Urinary bladder (tissue), 4 donors: Measurements from ENCODE around the gene DNASE1L3. TPM values are rescaled to one million over a fixed set of nuclear protein-coding genes. Genes with fewer than 3 reads are reported as not detected.

Experiments
- DNase-seq: peaks from one replicate; pipeline ENCODE4 v3.0.0-alpha.2; 2015; ENCODE audit errors: extremely low spot score
- H3K27ac ChIP-seq: one replicate; pipeline ENCODE4 v1.5.1; 2013; ENCODE audit warnings: low read depth, mild to moderate bottlenecking, moderate library complexity
- H3K36me3 ChIP-seq: one replicate; pipeline ENCODE4 v1.6.1; 2013; ENCODE audit warnings: mild to moderate bottlenecking, moderate library complexity; ENCODE audit not compliant: insufficient read depth
- H3K4me1 ChIP-seq: one replicate; pipeline ENCODE4 v1.6.1; 2013; ENCODE audit warnings: mild to moderate bottlenecking, moderate library complexity; ENCODE audit not compliant: insufficient read depth
- H3K4me3 ChIP-seq: one replicate; pipeline ENCODE4 v1.5.1; 2013; ENCODE audit warnings: low read depth, low read length
- WGBS: extraction: QIAGEN DNeasy Blood & Tissue Kit; methylation state at CpG from one replicate; pipeline ENCODE4 v1.1.7; 2013; 5-methylcytosine and 5-hydroxymethylcytosine counted together
- polyA plus RNA-seq: library from polyadenylated mRNA; stranded (reverse); fragments of 200-250 nt; gene quantifications from one replicate; pipeline ENCODE4 v1.2.3, GENCODE V29; 2013
- total RNA-seq: library from RNA; depleted of rRNA; stranded (reverse); fragments of >200 nt; gene quantifications from one replicate; pipeline ENCODE4 v1.2.3, GENCODE V29; 2014
- donor health status: healthy with polysubstance abuse.
- donor health status: healthy.

Gene DNASE1L3
- total and polyA plus RNA-seq, 2 donors, result 3.5 to 5.4 TPM

- Histone ChIP-seq H3K4me3 (no peak overlapping the region), H3K27ac (no peak overlapping the region), H3K4me1 (no peaks in the 10 kb centered on the region), H3K36me3 (no peaks in the 10 kb centered on the region)
- no peak for DNase-seq
- WGBS, result 89% methylated on average over 7 of the region's 7 CpGs
These were observed 25.8 kb downstream of the DNASE1L3 start for GRCh38 chr3:58184982-58185360.

GRCh38 chr3:58184309-58184981 lies 26.3 kb downstream of the DNASE1L3 start:
- no peaks in the 10 kb centered on the region for H3K36me3 ChIP-seq
- H3K4me3 ChIP-seq, result no peak overlapping the region
- no peaks in the 10 kb centered on the region for H3K4me1 ChIP-seq
- H3K27ac ChIP-seq, result no peak overlapping the region
- 87% methylated on average over 11 of the region's 11 CpGs for WGBS
- no peak for DNase-seq

GRCh38 chr3:58183891-58184290 lies 26.9 kb downstream of the DNASE1L3 start:
- Histone ChIP-seq H3K27ac (no peak overlapping the region), H3K36me3 (no peaks in the 10 kb centered on the region), H3K4me3 (no peak overlapping the region), H3K4me1 (no peaks in the 10 kb centered on the region)
- no peak for DNase-seq
- 85% methylated on average over 12 of the region's 12 CpGs for WGBS

GRCh38 chr3:58183221-58183620 lies 27.6 kb downstream of the DNASE1L3 start:
- H3K4me3 ChIP-seq, result no peak overlapping the region
- H3K27ac ChIP-seq, result no peak overlapping the region
- no peak for DNase-seq
- H3K4me1 ChIP-seq, result no peaks in the 10 kb centered on the region
- H3K36me3 ChIP-seq, result no peaks in the 10 kb centered on the region
- WGBS, result 91% methylated on average over 1 of the region's 1 CpG

- Histone ChIP-seq H3K36me3 (no peaks in the 10 kb centered on the region), H3K4me3 (no peak overlapping the region)
- WGBS, result 98% methylated on average over 1 of the region's 1 CpG
These were observed 29.7 kb downstream of the DNASE1L3 start for GRCh38 chr3:58180940-58181587.

GRCh38 chr3:58180099-58180880 lies 30.5 kb downstream of the DNASE1L3 start:
- WGBS, result 86% methylated on average over 12 of the region's 12 CpGs

More at GRCh38 chr3:58180940-58181587, 29.7 kb downstream of the DNASE1L3 start:
- Histone ChIP-seq H3K4me1 (no peaks in the 10 kb centered on the region), H3K27ac (no peak overlapping the region)
- DNase-seq, result no peak

GRCh38 chr3:58179235-58180098 lies 31.3 kb downstream of the DNASE1L3 start:
- no peak overlapping the region for H3K4me3 ChIP-seq
- 79% methylated on average over 13 of the region's 13 CpGs for WGBS
- H3K36me3 ChIP-seq, result no peaks in the 10 kb centered on the region
- no peaks in the 10 kb centered on the region for H3K4me1 ChIP-seq
- DNase-seq, result no peak
- H3K27ac ChIP-seq, result no peak overlapping the region

More at GRCh38 chr3:58180099-58180880, 30.5 kb downstream of the DNASE1L3 start:
- DNase-seq, result no peak
- no peak overlapping the region for H3K4me3 ChIP-seq
- no peaks in the 10 kb centered on the region for H3K36me3 ChIP-seq
- H3K4me1 ChIP-seq, result no peaks in the 10 kb centered on the region
- no peak overlapping the region for H3K27ac ChIP-seq

- Histone ChIP-seq H3K4me3 (no peak overlapping the region), H3K27ac (no peak overlapping the region), H3K36me3 (no peaks in the 10 kb centered on the region), H3K4me1 (no peaks in the 10 kb centered on the region)
- WGBS, result 76% methylated on average over 17 of the region's 17 CpGs
- DNase-seq, result no peak
These were observed 32.1 kb downstream of the DNASE1L3 start for GRCh38 chr3:58178528-58179234.

GRCh38 chr3:58177747-58178527 lies 32.8 kb downstream of the DNASE1L3 start:
- Histone ChIP-seq H3K27ac (no peak overlapping the region), H3K4me3 (peak overlapping the region; percentile 31)
- no peak for DNase-seq

GRCh38 chr3:58176827-58177489 lies 33.8 kb downstream of the DNASE1L3 start:
- H3K4me3 ChIP-seq, result no peak overlapping the region
- no peaks in the 10 kb centered on the region for H3K4me1 ChIP-seq
- H3K27ac ChIP-seq, result no peak overlapping the region

More at GRCh38 chr3:58177747-58178527, 32.8 kb downstream of the DNASE1L3 start:
- Histone ChIP-seq H3K36me3 (no peaks in the 10 kb centered on the region), H3K4me1 (no peaks in the 10 kb centered on the region)
- WGBS, result 7% methylated on average over 46 of the region's 46 CpGs

GRCh38 chr3:58176185-58176530 lies 34.6 kb downstream of the DNASE1L3 start:
- H3K4me3 ChIP-seq, result no peak overlapping the region
- WGBS, result 86% methylated on average over 3 of the region's 3 CpGs
- H3K36me3 ChIP-seq, result no peaks in the 10 kb centered on the region
- no peaks in the 10 kb centered on the region for H3K4me1 ChIP-seq
- DNase-seq, result no peak
- no peak overlapping the region for H3K27ac ChIP-seq

More at GRCh38 chr3:58176827-58177489, 33.8 kb downstream of the DNASE1L3 start:
- no peaks in the 10 kb centered on the region for H3K36me3 ChIP-seq
- DNase-seq, result no peak
- WGBS, result 94% methylated on average over 10 of the region's 10 CpGs
